Progenitor cell of endocrine pancreas (in vitro differentiated cells): ENCODE data around the gene WRAP73. TPM values are rescaled to one million over a fixed set of nuclear protein-coding genes. Genes with fewer than 3 reads are reported as not detected.

ENCODE experiments used
- DNase-seq: peaks from one replicate; pipeline ENCODE4 v3.0.0; 2021; ENCODE audit warnings: low spot score; ENCODE audit not compliant: unreplicated experiment
- H3K27ac Mint-ChIP-seq: 2 replicates; pipeline ENCODE4 v1.8.0; 2021; ENCODE audit warnings: mild to moderate bottlenecking, moderate library complexity, mixed read lengths
- H3K27me3 Mint-ChIP-seq: 2 replicates; pipeline ENCODE4 v1.8.0; 2021; ENCODE audit warnings: mixed read lengths
- H3K36me3 Mint-ChIP-seq: 2 replicates; pipeline ENCODE4 v1.8.0; 2022; ENCODE audit warnings: mixed read lengths; ENCODE audit not compliant: insufficient read depth
- H3K4me1 Mint-ChIP-seq: 2 replicates; pipeline ENCODE4 v1.8.0; 2021; ENCODE audit warnings: low read depth, mixed read lengths
- H3K4me3 Mint-ChIP-seq: 2 replicates; pipeline ENCODE4 v1.8.0; 2021; ENCODE audit warnings: low read depth, mild to moderate bottlenecking, moderate library complexity, mixed read lengths
- H3K9me3 Mint-ChIP-seq: 2 replicates; pipeline ENCODE4 v1.8.0; 2021; ENCODE audit warnings: low read depth, mixed read lengths
- CTCF ChIP-seq: fragments of 200-600 bp; sonication (generic); IDR thresholded peaks from one replicate; pipeline ENCODE4 v1.5.0; 2021; ENCODE audit warnings: antibody characterized with exemption, mild to moderate bottlenecking; ENCODE audit not compliant: unreplicated experiment
- total RNA-seq: library from RNA; stranded (reverse); gene quantifications from 2 replicates; pipeline ENCODE4 v1.2.1, GENCODE V29; 2021

WRAP73 gene
- total RNA-seq, 1 donor from 2014 or later: 28.1 TPM

GRCh38 chr1:3646596-3646995 is 3.3 kb downstream of the WRAP73 start:
- DNase-seq: no peak
- Mint-ChIP-seq H3K36me3 (peaks cover 9% of the 10 kb centered on the region), H3K9me3 (no peaks in the 10 kb centered on the region), H3K27me3 (peaks cover 14% of the 10 kb centered on the region), H3K27ac (no peak overlapping the region), H3K4me3 (no peak overlapping the region), H3K4me1 (peaks cover 7% of the 10 kb centered on the region)
- no peak for TF ChIP-seq CTCF

DNA sequence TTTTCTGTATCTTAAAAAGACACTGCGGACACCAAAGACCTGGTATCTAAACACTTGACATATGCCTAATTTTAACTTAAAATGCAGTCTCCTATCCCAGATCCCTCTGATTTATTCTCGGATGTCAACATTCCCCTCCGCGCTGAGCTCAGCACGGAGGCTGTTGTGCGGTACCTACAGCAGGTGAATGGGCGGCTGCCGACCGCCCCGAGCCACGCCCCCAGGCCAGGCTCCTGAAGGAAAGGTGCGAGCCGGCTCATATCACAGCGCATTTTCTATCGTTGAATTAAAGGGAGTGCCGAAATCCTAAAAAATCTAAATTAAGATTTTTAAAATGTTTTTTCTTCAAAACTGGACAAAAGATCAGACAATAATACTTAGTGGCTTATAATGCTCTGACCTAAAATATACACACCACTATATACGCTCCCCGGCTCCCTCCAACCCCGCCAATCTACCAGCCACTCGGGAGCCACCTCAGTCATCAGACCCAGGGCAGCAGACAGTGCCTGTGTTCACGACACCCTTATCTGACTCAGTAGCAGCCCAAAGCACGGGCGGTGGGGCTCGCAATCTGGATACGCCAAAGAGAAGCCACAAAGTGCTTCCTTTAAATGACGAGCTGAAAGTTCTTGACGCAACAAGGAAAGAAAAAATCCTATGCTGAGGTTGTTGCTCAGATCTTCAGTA is 4.1 kb downstream of the WRAP73 start:
- peaks cover 8% of the 10 kb centered on the region for H3K27me3 Mint-ChIP-seq
- peaks cover 5% of the 10 kb centered on the region for H3K4me1 Mint-ChIP-seq
- H3K27ac Mint-ChIP-seq: no peak overlapping the region
- no peaks in the 10 kb centered on the region for H3K9me3 Mint-ChIP-seq
- no peak overlapping the region for H3K4me3 Mint-ChIP-seq
- H3K36me3 Mint-ChIP-seq: peaks cover 9% of the 10 kb centered on the region
- no peak for TF ChIP-seq CTCF
- DNase-seq: no peak

DNA sequence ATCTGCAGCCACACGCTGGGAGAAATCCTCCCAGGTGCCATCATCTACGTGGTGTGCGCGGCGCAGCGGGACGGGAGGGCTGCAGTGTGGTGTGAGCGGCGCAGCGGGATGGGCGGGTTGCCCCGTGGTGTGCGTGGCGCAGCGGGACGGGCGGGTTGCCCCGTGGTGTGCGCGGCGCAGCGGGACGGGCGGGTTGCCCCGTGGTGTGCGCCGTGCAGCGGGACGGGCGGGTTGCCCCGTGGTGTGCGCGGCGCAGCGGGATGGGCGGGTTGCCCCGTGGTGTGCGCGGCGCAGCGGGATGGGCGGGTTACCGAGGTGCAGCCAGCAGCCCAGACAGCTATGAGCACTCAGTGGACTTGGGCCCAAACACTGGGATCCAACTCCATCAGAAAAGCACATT is 4.7 kb downstream of the WRAP73 start:
- TF ChIP-seq CTCF: no peak
- no peaks in the 10 kb centered on the region for H3K9me3 Mint-ChIP-seq
- peaks cover 9% of the 10 kb centered on the region for H3K36me3 Mint-ChIP-seq
- no peak overlapping the region for H3K4me3 Mint-ChIP-seq
- DNase-seq: no peak
- peaks cover 4% of the 10 kb centered on the region for H3K27me3 Mint-ChIP-seq
- peaks cover 5% of the 10 kb centered on the region for H3K4me1 Mint-ChIP-seq
- H3K27ac Mint-ChIP-seq: no peak overlapping the region

DNA sequence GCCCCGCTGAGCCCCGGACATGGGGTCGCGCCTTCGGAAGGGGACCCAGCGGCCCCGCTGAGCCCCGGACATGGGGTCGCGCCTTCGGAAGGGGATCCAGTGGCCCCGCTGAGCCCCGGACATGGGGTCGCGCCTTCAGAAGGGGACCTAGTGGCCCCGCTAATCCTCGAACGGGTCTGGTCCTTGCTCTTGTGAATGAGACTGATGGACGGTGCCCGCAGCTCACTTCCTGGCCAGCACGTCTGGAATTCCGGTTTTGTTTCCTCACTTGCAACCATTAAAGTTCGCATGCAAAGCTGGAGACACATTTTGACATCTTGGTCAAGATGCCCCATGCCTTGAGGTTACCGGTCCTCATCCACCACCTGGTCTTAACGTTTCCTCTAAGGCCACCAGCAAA is 5.6 kb downstream of the WRAP73 start:
- no peak for DNase-seq
- Mint-ChIP-seq H3K4me3 (no peak overlapping the region), H3K27ac (no peak overlapping the region), H3K36me3 (peaks cover 9% of the 10 kb centered on the region), H3K9me3 (no peaks in the 10 kb centered on the region), H3K4me1 (peaks cover 5% of the 10 kb centered on the region), H3K27me3 (no peaks in the 10 kb centered on the region)
- no peak for TF ChIP-seq CTCF

DNA sequence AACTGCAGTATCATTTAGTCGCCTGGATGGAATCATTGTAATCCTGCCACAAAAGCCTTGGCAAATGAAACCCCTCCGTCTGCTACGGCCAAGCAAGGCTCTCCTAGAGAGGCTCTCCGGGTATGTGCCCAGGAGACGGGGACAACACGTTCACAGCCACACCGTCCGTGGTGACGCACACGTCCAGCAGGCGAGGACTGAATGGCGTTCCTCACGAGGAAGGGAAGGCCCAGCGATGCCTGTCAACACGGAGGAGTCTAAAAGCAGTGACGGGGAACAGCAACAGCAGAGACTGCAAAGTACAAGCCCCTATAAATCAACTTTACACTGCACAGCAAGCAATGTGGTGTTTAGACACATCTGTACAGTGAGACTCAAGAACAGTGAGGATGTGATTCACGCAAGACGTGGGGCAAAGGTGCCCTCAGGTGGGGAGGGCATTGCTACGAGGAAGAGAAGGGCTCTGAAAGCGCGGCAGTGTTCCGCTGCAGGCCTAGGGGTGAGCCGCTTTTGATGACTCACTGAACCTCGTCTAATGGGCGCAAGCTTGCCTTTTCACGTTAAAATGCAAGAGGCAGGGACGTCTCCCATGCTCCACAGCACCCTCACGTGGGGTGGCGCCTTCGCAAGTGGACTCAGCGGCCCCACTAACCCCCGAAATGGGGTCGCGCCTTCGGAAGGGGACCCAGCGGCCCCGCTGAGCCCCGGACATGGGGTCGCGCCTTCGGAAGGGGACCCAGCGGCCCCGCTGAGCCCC is 6.8 kb downstream of the WRAP73 start:
- H3K9me3 Mint-ChIP-seq: no peaks in the 10 kb centered on the region
- no peak overlapping the region for H3K4me3 Mint-ChIP-seq
- no peaks in the 10 kb centered on the region for H3K4me1 Mint-ChIP-seq
- no peak for TF ChIP-seq CTCF
- no peaks in the 10 kb centered on the region for H3K27me3 Mint-ChIP-seq
- H3K36me3 Mint-ChIP-seq: peaks cover 11% of the 10 kb centered on the region
- no peak for DNase-seq
- H3K27ac Mint-ChIP-seq: no peak overlapping the region
